Mesenchymal stem cell (in vitro differentiated cells and primary cell): Measurements from ENCODE around the gene SETD2. TPM values are rescaled to one million over a fixed set of nuclear protein-coding genes. Genes with fewer than 3 reads are reported as not detected.

Experiments
- DNase-seq: peaks from one replicate; pipeline ENCODE4 v3.0.0-alpha.2; 2013
- H2AFZ ChIP-seq: one replicate; pipeline ENCODE4 v1.6.1; 2013; ENCODE audit warnings: low read depth, mild to moderate bottlenecking, control low read depth, inconsistent platforms, low read length, moderate library complexity
- H2AK5ac ChIP-seq: 2 replicates; pipeline ENCODE4 v1.6.1; 2013; ENCODE audit warnings: low read length, moderate library complexity, mild to moderate bottlenecking, inconsistent platforms; ENCODE audit not compliant: severe bottlenecking
- H2BK120ac ChIP-seq: one replicate; pipeline ENCODE4 v1.6.1; 2013; ENCODE audit warnings: low read depth, mild to moderate bottlenecking, inconsistent platforms, low read length, moderate library complexity
- H2BK12ac ChIP-seq, 2 experiments: one replicate each; pipeline ENCODE4 v1.6.1; 2013; ENCODE audit warnings: inconsistent platforms in 2 of 2, low read length in 2 of 2, mild to moderate bottlenecking in 2 of 2, moderate library complexity in 2 of 2, control low read depth in 1 of 2
- H2BK15ac ChIP-seq: one replicate; pipeline ENCODE4 v1.6.1; 2013; ENCODE audit warnings: mild to moderate bottlenecking, low read depth, inconsistent platforms; ENCODE audit not compliant: poor library complexity, severe bottlenecking
- H2BK5ac ChIP-seq: 2 replicates; pipeline ENCODE4 v1.6.1; 2013; ENCODE audit warnings: low read depth, mild to moderate bottlenecking, low read length, control low read depth, inconsistent platforms; ENCODE audit not compliant: poor library complexity, severe bottlenecking
- H3K14ac ChIP-seq, 2 experiments: one replicate each; pipeline ENCODE4 v1.6.1; 2013; ENCODE audit warnings: inconsistent platforms in 2 of 2, low read length in 2 of 2, control low read depth in 1 of 2, mild to moderate bottlenecking in 1 of 2, moderate library complexity in 1 of 2
- H3K18ac ChIP-seq, 2 experiments: one replicate each; pipeline ENCODE4 v1.6.1; 2013; ENCODE audit warnings: inconsistent platforms in 2 of 2, low read length in 2 of 2, control low read depth in 1 of 2, low read depth in 1 of 2, mild to moderate bottlenecking in 1 of 2
- H3K23ac ChIP-seq, 2 experiments: one replicate each; pipeline ENCODE4 v1.6.1; 2013; ENCODE audit warnings: inconsistent platforms in 2 of 2, low read length in 2 of 2, mild to moderate bottlenecking in 2 of 2, moderate library complexity in 2 of 2, control low read depth in 1 of 2
- H3K27ac ChIP-seq: 2 replicates; pipeline ENCODE4 v1.5.1; 2013; ENCODE audit warnings: mild to moderate bottlenecking, moderate library complexity, low read length, control low read depth, inconsistent platforms; ENCODE audit not compliant: poor library complexity, severe bottlenecking
- H3K27me3 ChIP-seq, 2 experiments: 2 replicates each; pipeline versions ENCODE4 v1.6.1 to v1.7.0; 2013; ENCODE audit warnings: low read length in 2 of 2, mild to moderate bottlenecking in 2 of 2, moderate library complexity in 2 of 2, control low read depth in 1 of 2, inconsistent platforms in 1 of 2; ENCODE audit not compliant: control insufficient read depth in 1 of 2, insufficient read depth in 1 of 2
- H3K36me3 ChIP-seq, 2 experiments: 2 replicates each; pipeline versions ENCODE4 v1.6.1 to v1.7.0; 2013; ENCODE audit warnings: low read length in 2 of 2, control low read depth in 1 of 2, inconsistent platforms in 1 of 2, low read depth in 1 of 2, mild to moderate bottlenecking in 1 of 2; ENCODE audit not compliant: insufficient read depth in 2 of 2, control insufficient read depth in 1 of 2
- H3K4ac ChIP-seq, 2 experiments: one replicate each; pipeline ENCODE4 v1.6.1; 2013; ENCODE audit warnings: inconsistent platforms in 2 of 2, low read length in 2 of 2, mild to moderate bottlenecking in 2 of 2, moderate library complexity in 2 of 2, control low read depth in 1 of 2, low read depth in 1 of 2
- H3K4me1 ChIP-seq: 2 replicates; pipeline ENCODE4 v1.6.1; 2013; ENCODE audit warnings: low read depth, low read length, control low read depth; ENCODE audit not compliant: control insufficient read depth, insufficient read depth
- H3K4me2 ChIP-seq: 2 replicates; pipeline ENCODE4 v1.6.1; 2013; ENCODE audit warnings: low read length, mild to moderate bottlenecking, inconsistent platforms; ENCODE audit not compliant: poor library complexity, severe bottlenecking
- H3K4me3 ChIP-seq, 2 experiments: 2 replicates each; pipeline versions ENCODE4 v1.5.1 to v1.7.0; 2013; ENCODE audit warnings: low read length in 2 of 2, mild to moderate bottlenecking in 2 of 2, control low read depth in 1 of 2, low read depth in 1 of 2; ENCODE audit not compliant: insufficient read depth in 1 of 2
- H3K79me1 ChIP-seq: replicated peaks from 2 replicates; pipeline ENCODE4 v1.6.1; 2013; ENCODE audit warnings: mild to moderate bottlenecking, control low read depth, low read length, inconsistent platforms; ENCODE audit not compliant: poor library complexity, severe bottlenecking
- H3K9ac ChIP-seq: 2 replicates; pipeline ENCODE4 v1.7.0; 2013; ENCODE audit warnings: mild to moderate bottlenecking, low read length, moderate library complexity
- H3K9me3 ChIP-seq: 2 replicates; pipeline ENCODE4 v1.7.0; 2013; ENCODE audit warnings: mild to moderate bottlenecking, low read length; ENCODE audit not compliant: control insufficient read depth
- H4K8ac ChIP-seq: one replicate; pipeline ENCODE4 v1.6.1; 2013; ENCODE audit warnings: inconsistent platforms, mild to moderate bottlenecking, low read length, moderate library complexity
- H4K91ac ChIP-seq: one replicate; pipeline ENCODE4 v1.6.1; 2013; ENCODE audit warnings: mild to moderate bottlenecking, low read length, inconsistent platforms
- WGBS: methylation state at CpG from one replicate; pipeline ENCODE4 v1.1.7; 2013; ENCODE audit warnings: mixed read lengths; 5-methylcytosine and 5-hydroxymethylcytosine counted together
- small RNA-seq: library from polyadenylated mRNA; stranded (forward); fragments of <200 nt; extraction: miRNeasy Mini kit (QIAGEN cat#:217004); gene quantifications from one replicate; pipeline ENCODE3, GENCODE V24; 2013; ENCODE audit warnings: low read depth

The SETD2 gene

DNA sequence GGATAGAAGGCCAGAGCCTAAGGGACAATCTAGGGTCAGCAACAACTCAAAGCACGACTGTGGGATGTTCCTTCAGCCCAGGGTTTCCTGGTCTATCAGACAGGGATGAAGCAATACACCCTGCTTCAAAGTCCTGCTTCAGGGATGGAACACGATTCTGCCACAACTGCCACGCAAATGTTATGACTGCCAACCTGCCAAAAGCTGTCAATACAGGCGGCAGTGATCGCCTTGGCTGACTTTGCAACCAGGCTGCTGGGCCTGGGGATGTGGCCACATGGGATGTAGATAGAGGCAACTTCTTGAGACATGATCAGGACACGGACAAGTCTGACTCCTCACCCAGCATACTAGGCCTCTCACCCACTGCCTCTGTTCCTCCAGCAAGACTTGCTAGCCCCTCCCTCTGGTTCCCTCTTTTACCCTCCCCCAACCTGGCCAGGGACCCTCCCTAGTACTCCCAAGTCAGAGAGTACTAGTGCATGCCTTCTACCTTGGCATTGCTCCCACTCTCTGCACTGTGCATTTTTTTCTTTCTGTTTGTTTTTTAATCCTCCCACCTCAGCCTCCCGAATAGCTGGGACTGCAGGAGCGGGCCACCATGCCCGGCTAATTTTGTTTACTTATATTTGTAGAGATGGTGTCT is 195.0 kb downstream of the SETD2 start:
- H3K4me1 ChIP-seq, result peaks cover 41% of the 10 kb centered on the region
- H3K14ac ChIP-seq, result no peak overlapping the region
- no peak overlapping the region for H3K23ac ChIP-seq
- no peaks in the 10 kb centered on the region for H3K79me1 ChIP-seq
- no peak overlapping the region for H3K4me3 ChIP-seq
- H2AK5ac ChIP-seq, result no peak overlapping the region
- no peaks in the 10 kb centered on the region for H3K27me3 ChIP-seq
- no peak overlapping the region for H2BK15ac ChIP-seq
- peaks cover 14 to 22% of the 10 kb centered on the region in 2 experiments for H3K36me3 ChIP-seq
- H3K18ac ChIP-seq, result no peak overlapping the region
- no peak overlapping the region for H3K9ac ChIP-seq
- H4K91ac ChIP-seq, result no peak overlapping the region
- H2AFZ ChIP-seq, result no peak overlapping the region
- H4K8ac ChIP-seq, result no peak overlapping the region
- H3K4me2 ChIP-seq, result no peak overlapping the region
- H2BK120ac ChIP-seq, result no peak overlapping the region
- H3K9me3 ChIP-seq, result no peaks in the 10 kb centered on the region
- no peak overlapping the region for H3K4ac ChIP-seq
- 72% methylated on average over 7 of the region's 9 CpGs for WGBS
- no peak overlapping the region for H3K27ac ChIP-seq
- no peak for DNase-seq
- no peak overlapping the region for H2BK5ac ChIP-seq
- H2BK12ac ChIP-seq, result no peak overlapping the region

DNA sequence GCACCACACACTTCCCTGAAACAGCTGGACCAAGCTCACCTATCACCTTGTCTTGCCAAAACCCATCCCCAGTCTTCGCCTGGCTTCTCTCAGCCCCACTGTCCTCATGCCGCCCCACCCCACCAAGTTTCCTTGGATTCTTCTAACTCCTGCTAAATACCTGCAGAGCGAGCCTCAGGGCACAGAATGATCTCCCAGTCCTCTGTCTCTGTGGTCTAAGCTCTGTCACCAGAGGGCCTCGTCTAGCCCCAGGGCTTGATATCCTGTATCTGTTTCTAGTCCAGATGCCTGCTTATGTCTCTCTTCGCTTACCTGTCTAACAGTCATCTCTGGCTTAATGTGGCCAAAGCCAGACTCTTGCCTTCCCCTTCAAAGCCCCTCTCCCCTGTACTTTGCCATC is 197.1 kb downstream of the SETD2 start:
- Histone ChIP-seq H2AK5ac (no peak overlapping the region), H3K4me1 (peaks cover 40% of the 10 kb centered on the region), H3K27ac (no peak overlapping the region), H2BK120ac (no peak overlapping the region), H2BK12ac (no peak overlapping the region), H3K18ac (no peak overlapping the region), H3K14ac (no peak overlapping the region), H4K91ac (no peak overlapping the region), H3K9ac (no peak overlapping the region), H3K4me2 (no peak overlapping the region), H2BK5ac (no peak overlapping the region), H4K8ac (no peak overlapping the region), H3K36me3 (peaks cover 20 to 22% of the 10 kb centered on the region in 2 experiments), H3K79me1 (no peaks in the 10 kb centered on the region), H3K23ac (no peak overlapping the region), H3K4me3 (no peak overlapping the region), H3K9me3 (no peaks in the 10 kb centered on the region), H3K4ac (no peak overlapping the region), H3K27me3 (no peaks in the 10 kb centered on the region), H2BK15ac (no peak overlapping the region), H2AFZ (no peak overlapping the region)
- 96% methylated on average over 5 of the region's 5 CpGs for WGBS
- no peak for DNase-seq

Small RNA genes lying within 50 kb of the gene (small RNA-seq; reads per million reads assigned to genes)
- not detected for gene MRPL57P3
